Breast epithelium (tissue), 3 donors: ENCODE measurements around the gene SCUBE2.

Experiments
- CTCF ChIP-seq, 3 donors: fragments of 450-650 bp; IDR thresholded peaks; one replicate each; pipeline ENCODE4 v1.5.1; 2016 to 2017; ENCODE audit warnings: antibody characterized with exemption in 3 of 3, mild to moderate bottlenecking in 3 of 3, moderate library complexity in 3 of 3
- POLR2AphosphoS5 ChIP-seq, 3 donors: sonication (generic); formaldehyde crosslinking; IDR thresholded peaks; one replicate each; pipeline ENCODE4 v1.6.1; 2017; ENCODE audit warnings: antibody characterized with exemption in 3 of 3

- TF ChIP-seq POLR2AphosphoS5 (IDR thresholded peaks at IDR 0.05) = no peak
- TF ChIP-seq CTCF (IDR thresholded peaks at IDR 0.05) = no peak
These were observed 52.9 kb downstream of the SCUBE2 start for GRCh38 chr11:9038541-9038940.
